GM12892 (cell line): ENCODE data around the gene IQCK.

Source experiments
- DNase-seq: peaks from one replicate; pipeline ENCODE4 v3.0.0; 2011; ENCODE audit not compliant: insufficient read length
- FAIRE-seq: peaks from 2 replicates; lab custom pipeline; 2011; peaks lifted over from hg19 to GRCh38; lab: Jason Lieb, UNC
- POLR2A ChIP-seq: IDR thresholded peaks from 2 replicates; pipeline ENCODE4 v1.6.1; 2011; ENCODE audit warnings: low read depth, low read length, control low read depth
- POLR2AphosphoS5 ChIP-seq: IDR thresholded peaks from 2 replicates; pipeline ENCODE4 v1.6.1; 2011; ENCODE audit warnings: low read depth, low read length, control low read depth
- TAF1 ChIP-seq: IDR thresholded peaks from 2 replicates; pipeline ENCODE4 v1.6.1; 2011; ENCODE audit warnings: low read depth, mild to moderate bottlenecking, control low read depth, low read length, borderline replicate concordance

The IQCK gene

GRCh38 chr16:19868421-19868820 lies 150.3 kb downstream of the IQCK start:
- no peak for FAIRE-seq
- no peak for DNase-seq

DNA sequence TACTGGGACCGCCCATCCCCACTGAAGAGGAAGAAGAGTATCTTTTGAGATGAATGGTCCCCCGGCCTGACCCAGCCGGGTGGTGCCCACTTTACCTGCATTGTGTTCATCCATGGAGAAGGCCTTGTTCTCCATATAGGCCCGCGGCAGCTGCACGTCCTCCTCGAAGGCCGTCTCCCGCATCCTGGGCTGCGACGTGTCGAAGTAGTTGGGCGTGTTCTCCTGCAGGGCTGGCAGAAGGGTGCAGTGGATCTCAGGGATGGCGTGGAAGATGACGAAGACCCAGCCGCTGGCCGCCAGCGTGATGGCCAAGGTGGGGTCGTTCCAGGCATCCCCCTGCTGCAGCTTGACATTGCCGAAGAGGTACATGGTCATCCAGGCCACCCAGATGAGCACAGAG lies 153.7 kb downstream of the IQCK start:
- DNase-seq = no peak
- TF ChIP-seq POLR2A (no peak), POLR2AphosphoS5 (no peak), TAF1 (no peak)
- no peak for FAIRE-seq

More at GRCh38 chr16:19868421-19868820, 150.3 kb downstream of the IQCK start:
- no peak for TF ChIP-seq POLR2AphosphoS5
- no peak for TF ChIP-seq TAF1
- TF ChIP-seq POLR2A = no peak

DNA sequence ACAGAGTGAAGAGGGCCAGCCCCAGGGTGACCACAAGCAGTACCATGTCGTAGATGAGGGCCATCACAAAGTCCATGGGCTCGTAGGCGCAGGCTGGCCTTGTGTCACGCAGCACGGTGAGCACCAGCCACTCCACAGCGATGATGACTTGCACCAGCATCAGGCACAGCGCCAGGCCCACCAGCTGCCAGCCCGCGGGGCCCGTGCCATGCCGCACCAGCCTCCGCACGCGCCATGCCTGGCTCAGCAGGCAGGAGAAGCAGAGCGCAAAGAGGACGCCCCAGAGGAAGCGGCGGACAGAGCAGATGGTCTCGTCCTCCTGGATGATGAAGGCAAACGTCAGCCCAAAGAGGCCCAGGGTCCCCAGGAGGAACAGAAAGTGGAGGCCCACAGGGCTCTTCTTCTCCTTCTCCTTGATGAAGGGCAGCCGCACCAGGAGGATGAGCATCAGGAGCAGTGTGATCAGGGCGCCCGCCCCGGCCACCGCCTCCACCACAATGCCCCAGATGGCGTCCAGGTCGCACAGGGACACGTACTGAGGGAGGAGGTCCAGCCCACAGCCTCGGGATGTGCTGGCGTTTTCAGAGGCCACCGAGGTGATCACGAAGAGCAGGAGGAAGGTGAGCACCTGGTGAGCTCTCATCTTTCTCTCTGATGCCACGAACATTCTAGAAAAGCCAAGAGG lies 154.2 kb downstream of the IQCK start:
- DNase-seq (no peak), FAIRE-seq (no peak)
- TF ChIP-seq POLR2A = no peak
- TF ChIP-seq TAF1 = no peak
- no peak for TF ChIP-seq POLR2AphosphoS5

DNA sequence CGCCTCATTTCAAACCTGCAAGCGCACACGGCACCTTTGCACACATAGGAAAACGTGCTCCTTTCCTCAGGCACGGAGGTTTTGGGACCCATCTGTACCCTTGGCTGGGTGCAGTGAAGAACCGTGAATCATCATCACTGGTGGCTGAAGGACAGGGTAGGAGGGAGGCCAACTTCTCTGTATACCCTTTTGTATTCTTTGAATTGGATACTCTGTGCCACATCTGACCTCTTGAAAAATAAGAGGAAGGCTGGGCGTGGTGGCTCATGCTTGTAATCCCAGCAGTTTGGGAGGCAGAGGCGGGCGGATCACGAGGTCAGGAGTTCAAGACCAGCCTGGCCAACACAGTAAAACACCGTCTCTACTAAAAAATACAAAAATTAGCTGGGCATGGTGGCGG lies 154.9 kb downstream of the IQCK start:
- FAIRE-seq = no peak
- DNase-seq = no peak
- no peak for TF ChIP-seq POLR2AphosphoS5
- no peak for TF ChIP-seq TAF1
- no peak for TF ChIP-seq POLR2A

DNA sequence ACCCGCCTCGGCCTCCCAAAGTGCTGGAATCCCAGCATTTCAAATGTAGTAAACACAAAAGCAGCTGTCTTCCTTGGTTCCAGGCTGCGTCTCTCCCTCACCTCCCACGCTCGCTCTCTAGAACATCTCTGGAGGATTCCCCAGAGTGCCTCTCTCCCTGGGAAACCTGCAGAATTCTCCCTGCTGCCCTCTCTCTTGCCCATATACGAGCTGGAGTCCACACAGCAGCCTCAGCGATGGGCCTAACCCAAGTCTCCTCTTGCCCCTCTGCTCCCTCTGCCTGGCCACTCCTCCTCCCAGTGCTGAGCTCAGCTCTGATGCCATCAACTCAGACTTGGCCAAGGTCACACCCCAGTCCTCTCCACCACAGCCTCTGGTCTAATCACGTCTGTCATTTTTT lies 156.0 kb downstream of the IQCK start:
- no peak for DNase-seq
- FAIRE-seq = no peak
- no peak for TF ChIP-seq POLR2AphosphoS5
- TF ChIP-seq TAF1 = no peak
- TF ChIP-seq POLR2A = no peak

GRCh38 chr16:19874851-19875546 lies 156.9 kb downstream of the IQCK start:
- no peak for TF ChIP-seq POLR2A
- TF ChIP-seq POLR2AphosphoS5 = no peak
- no peak for TF ChIP-seq TAF1
- DNase-seq (no peak), FAIRE-seq (no peak)

GRCh38 chr16:19875900-19876299 lies 157.8 kb downstream of the IQCK start:
- no peak for FAIRE-seq
- no peak for DNase-seq
- TF ChIP-seq POLR2AphosphoS5 (no peak), TAF1 (no peak), POLR2A (no peak)

- TF ChIP-seq POLR2A = no peak
- TF ChIP-seq TAF1 = no peak
- no peak for TF ChIP-seq POLR2AphosphoS5
- FAIRE-seq (no peak), DNase-seq (no peak)
These were observed 158.5 kb downstream of the IQCK start for GRCh38 chr16:19876501-19877059.

DNA sequence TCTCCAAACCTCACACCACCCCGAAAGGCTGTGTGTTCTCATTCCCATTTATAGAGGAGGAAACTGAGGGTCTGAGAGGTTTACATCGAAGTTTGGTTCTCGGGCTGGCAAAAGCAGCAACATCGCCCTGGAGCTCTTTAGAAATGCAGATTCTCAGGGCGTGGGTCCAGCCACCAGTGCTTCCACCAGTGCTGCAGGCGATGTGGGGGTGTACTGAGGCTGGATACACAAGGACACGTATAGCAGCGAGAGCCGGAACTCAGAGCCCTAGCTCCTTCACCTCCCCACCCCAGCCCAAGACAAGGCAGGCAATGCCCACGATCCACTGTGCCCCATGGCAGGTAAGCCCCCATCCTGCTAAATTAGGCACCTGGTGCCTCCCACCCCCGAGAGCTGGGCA lies 160.7 kb downstream of the IQCK start:
- TF ChIP-seq POLR2A = no peak
- no peak for TF ChIP-seq TAF1
- no peak for TF ChIP-seq POLR2AphosphoS5
- DNase-seq (no peak), FAIRE-seq (no peak)

DNA sequence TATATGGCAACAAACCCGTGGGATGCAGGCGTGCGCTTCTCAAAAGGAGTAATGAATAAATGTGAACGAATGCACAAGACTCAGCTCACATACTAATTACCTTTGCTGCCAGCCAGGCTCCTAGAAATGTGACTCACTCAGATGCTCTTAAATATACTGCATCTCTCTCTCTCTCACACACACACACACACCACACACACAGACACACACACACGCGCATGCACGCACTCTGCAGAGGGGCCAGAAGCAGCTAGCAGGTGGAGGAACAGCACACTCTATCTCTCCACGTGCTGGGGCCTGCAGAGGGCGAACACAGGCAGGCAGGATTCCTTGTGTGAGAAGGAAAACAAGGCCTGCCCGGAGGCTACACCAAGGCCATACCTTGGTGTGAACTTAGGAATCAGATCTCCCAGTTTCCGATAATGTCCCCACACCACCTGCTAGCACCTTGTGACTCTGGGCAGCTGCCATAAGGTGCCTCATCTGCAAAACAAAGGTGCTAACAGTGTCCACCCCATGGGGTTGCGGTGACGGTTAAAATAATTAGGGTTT lies 161.2 kb downstream of the IQCK start:
- FAIRE-seq = no peak
- TF ChIP-seq POLR2AphosphoS5 (no peak), TAF1 (no peak), POLR2A (no peak)
- DNase-seq = no peak

DNA sequence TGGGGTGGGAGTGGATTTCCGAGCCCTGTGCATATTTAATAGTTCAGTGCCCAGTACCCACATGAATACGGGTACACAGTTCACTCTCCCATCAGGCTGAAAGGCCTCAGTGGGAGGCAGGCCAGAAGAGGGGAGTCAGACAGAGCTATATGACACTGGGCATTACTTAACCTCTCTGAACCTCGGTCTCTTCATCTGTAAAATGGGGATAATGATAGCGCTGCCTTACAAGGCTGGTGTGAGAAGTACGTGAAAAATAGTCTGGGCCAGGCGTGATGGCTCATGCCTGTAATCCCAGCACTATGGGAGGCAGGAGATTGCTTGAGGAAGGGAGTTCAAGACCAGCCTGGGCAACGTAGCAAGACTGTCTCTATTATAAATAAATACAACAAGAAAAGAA lies 163.0 kb downstream of the IQCK start:
- TF ChIP-seq POLR2A = no peak
- TF ChIP-seq POLR2AphosphoS5 = no peak
- FAIRE-seq = no peak
- DNase-seq = no peak

GRCh38 chr16:19881783-19882182 lies 163.7 kb downstream of the IQCK start:
- no peak for DNase-seq
- TF ChIP-seq POLR2A (no peak), TAF1 (no peak), POLR2AphosphoS5 (no peak)
- no peak for FAIRE-seq
